ENCODE data around the gene CEP104. TPM values are rescaled to one million over a fixed set of nuclear protein-coding genes. Genes with fewer than 3 reads are reported as not detected.

Gene CEP104
- total RNA-seq, 1 donor from 2014 or later: 32.3 TPM

Other genes with a start within 250 kb of the CEP104 start
- gene MEGF6, start 245.7 kb downstream of the CEP104 start, total RNA-seq: 7.3 TPM
- gene TPRG1L, start 232.2 kb downstream of the CEP104 start, total RNA-seq: 47.0 TPM
- 10.0 TPM for gene WRAP73, start 207.1 kb downstream of the CEP104 start, total RNA-seq
- not detected for gene TP73, start 204.7 kb downstream of the CEP104 start, total RNA-seq
- not detected for gene CCDC27, start 104.8 kb downstream of the CEP104 start, total RNA-seq
- 17.3 TPM for gene SMIM1, start 84.5 kb downstream of the CEP104 start, total RNA-seq
- gene LRRC47, start 60.7 kb downstream of the CEP104 start, total RNA-seq: 54.7 TPM
- gene DFFB, start 265 bp upstream of the CEP104 start, total RNA-seq: 2.8 TPM
- gene C1orf174, start 43.1 kb upstream of the CEP104 start, total RNA-seq: 12.6 TPM